ENCODE data around the gene CDCA4. TPM values are rescaled to one million over a fixed set of nuclear protein-coding genes. Genes with fewer than 3 reads are reported as not detected.

The CDCA4 gene
- total RNA-seq, 1 experiment from 2014 or later: 57.7 TPM

DNA sequence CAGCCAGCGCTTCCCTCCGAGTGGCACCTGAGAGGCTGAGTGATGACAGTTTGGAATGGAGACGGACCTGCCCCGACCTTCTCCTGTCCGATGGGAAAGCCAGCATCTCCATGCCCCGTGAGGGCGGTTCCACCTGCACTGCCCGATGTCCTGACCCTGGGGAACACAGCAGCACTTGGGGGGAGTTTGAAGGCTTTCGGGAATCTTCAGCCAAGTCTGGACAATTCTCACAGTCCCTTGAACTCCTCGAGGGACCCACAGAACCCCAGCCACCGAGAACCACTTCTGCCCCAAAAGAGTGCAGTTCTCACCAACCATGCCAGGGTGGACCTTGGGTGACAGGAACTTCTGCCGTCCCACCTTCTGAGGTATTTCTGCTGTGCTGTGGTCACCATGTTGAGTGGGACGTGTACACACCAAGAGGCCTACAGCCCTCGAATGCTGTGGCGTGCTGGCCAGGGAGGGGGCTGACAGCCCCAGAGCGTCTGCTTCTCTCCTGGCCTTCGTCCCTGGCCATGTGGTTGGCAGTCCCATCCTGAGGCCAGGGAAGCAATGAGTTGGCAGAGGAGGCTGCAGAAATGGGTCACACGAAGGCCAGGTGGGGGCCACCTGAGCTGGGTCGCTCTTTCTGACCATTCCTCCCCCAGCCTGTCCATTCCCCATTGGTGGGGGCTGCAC is 34.3 kb downstream of the CDCA4 start:
- H2AFZ ChIP-seq (ENCODE audit: low read length): no peak overlapping the region
- peaks cover 6 to 7% of the 10 kb centered on the region in 2 experiments; a peak in 3 of 4 replicates for H3K4me1 Mint-ChIP-seq
- WGBS (ENCODE audit: extremely low coverage, insufficient read length, low lambda C conversion rate): no CpG with 5 or more reads among the region's 19 CpGs

More for the DNA sequence above, 34.3 kb downstream of the CDCA4 start:
- 0 out of 2 replicates have a peak, but pooled peaks cover 2% of the 10 kb centered on the region for H3K27me3 ChIP-seq (ENCODE audit: insufficient read depth, low read length)
- no peak overlapping the region for H4K8ac ChIP-seq (replicated peaks; ENCODE audit: insufficient read length, low read depth, low read length)
- no peak overlapping the region for H2BK5ac ChIP-seq (ENCODE audit: insufficient read length, low read length)
- no peaks in the 10 kb centered on the region for H3K79me1 ChIP-seq (ENCODE audit: insufficient read depth, low read depth, low read length, poor library complexity, severe bottlenecking)
- H3K23me2 ChIP-seq (ENCODE audit: insufficient read length, low read depth, low read length, poor library complexity, severe bottlenecking): peaks cover 3% of the 10 kb centered on the region
- peaks cover 0 to under 1% (median 0%) of the 10 kb centered on the region in 3 experiments; a peak in 1 of 7 replicates for H3K36me3 Mint-ChIP-seq (ENCODE audit: insufficient read depth in 1 of 3, low read depth in 3 of 3)
- peak overlapping the region; percentile 56 for H3K4me2 ChIP-seq (ENCODE audit: insufficient read depth, insufficient read length, low read length)
- no peak overlapping the region for H3T11ph ChIP-seq (ENCODE audit: low read length)
- no peak overlapping the region for H2BK12ac ChIP-seq (ENCODE audit: insufficient read length, low read depth, low read length)
- no peaks in the 10 kb centered on the region for H3K79me2 ChIP-seq (ENCODE audit: insufficient read depth, low read length)
- H3K56ac ChIP-seq (ENCODE audit: insufficient read length, low read depth, low read length): no peak overlapping the region
- no peak overlapping the region for H3K23ac ChIP-seq (ENCODE audit: insufficient read length, low read depth, low read length)
- H2BK20ac ChIP-seq (ENCODE audit: low read depth, low read length, poor library complexity, severe bottlenecking): no peak overlapping the region
- H3K27ac ChIP-seq (ENCODE audit: insufficient read length, low read depth, low read length): no peak overlapping the region
- H3K4me3 Mint-ChIP-seq: peak overlapping the region; percentile 59 to 76
- H3K14ac ChIP-seq (ENCODE audit: insufficient read depth, low read length): no peak overlapping the region
- H3K27ac Mint-ChIP-seq: no peak overlapping the region
- no peaks in the 10 kb centered on the region for H3K4me1 ChIP-seq (ENCODE audit: insufficient read depth, low read length)
- no peak overlapping the region for H2AK5ac ChIP-seq (ENCODE audit: insufficient read length, low read length)
- no peak overlapping the region for H4K5ac ChIP-seq (ENCODE audit: insufficient read length, low read depth, low read length)
- no peak overlapping the region for H4K91ac ChIP-seq (ENCODE audit: insufficient read length, low read depth, low read length)
- H3K18ac ChIP-seq (ENCODE audit: insufficient read length, low read depth, low read length): no peak overlapping the region
- no peaks in the 10 kb centered on the region; a peak in 1 of 5 replicates for H3K9me3 Mint-ChIP-seq
- H3K4ac ChIP-seq (ENCODE audit: low read depth, low read length): no peak overlapping the region
- H3K9me3 ChIP-seq (ENCODE audit: control insufficient read depth, low read depth, low read length): no peaks in the 10 kb centered on the region
- H2BK15ac ChIP-seq (ENCODE audit: low read depth, low read length): no peak overlapping the region
- no peaks in the 10 kb centered on the region for H4K20me1 ChIP-seq (ENCODE audit: control insufficient read depth, insufficient read depth, insufficient read length)
- no peak overlapping the region for H3K9ac ChIP-seq (ENCODE audit: extremely low read depth, insufficient read length, low read length)
- H2BK120ac ChIP-seq (ENCODE audit: low read depth, low read length, poor library complexity, severe bottlenecking): no peak overlapping the region
- peaks cover 11% of the 10 kb centered on the region for H3K27me3 Mint-ChIP-seq (ENCODE audit: low read depth)
- TF ChIP-seq CTCF (conservative IDR thresholded peaks at IDR 0.05): no peak
- DNase-seq: peak; percentile 29
